ENCODE measurements around the gene C16orf78.
A peak's percentile ranks its signal among the peaks of the same experiment; 100 is the strongest.

C16orf78 gene

DNA sequence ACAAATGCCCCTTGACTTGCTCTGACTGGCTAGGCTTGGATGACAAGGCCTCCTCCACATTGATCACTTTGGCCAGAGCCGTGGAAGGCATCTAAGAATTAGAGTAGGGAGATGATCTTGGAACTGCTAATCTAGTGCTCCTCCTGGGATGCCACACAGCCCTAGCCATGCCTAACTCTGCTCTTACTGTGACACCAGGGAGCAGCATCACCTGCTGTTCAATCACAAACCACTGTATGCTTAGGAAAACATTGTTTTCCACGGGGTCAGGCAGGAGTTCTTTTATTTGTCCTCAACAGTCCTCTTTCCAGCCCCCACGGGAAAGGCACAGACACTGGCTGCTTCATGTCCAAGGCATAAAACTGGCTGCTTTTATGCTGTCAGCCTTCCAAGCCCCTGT, 46.3 kb downstream of the C16orf78 start:
- H3K36me3 Mint-ChIP-seq (ENCODE audit: low read depth), result no peaks in the 10 kb centered on the region
- H3K9me3 Mint-ChIP-seq, result no peaks in the 10 kb centered on the region
- H3K27ac Mint-ChIP-seq, result no peak overlapping the region
- no peak for DNase-seq
- no peaks in the 10 kb centered on the region for H3K4me1 Mint-ChIP-seq (ENCODE audit: low read depth)
- H3K27me3 Mint-ChIP-seq, result peaks cover 6% of the 10 kb centered on the region
- H3K4me3 Mint-ChIP-seq, result no peak overlapping the region

DNA sequence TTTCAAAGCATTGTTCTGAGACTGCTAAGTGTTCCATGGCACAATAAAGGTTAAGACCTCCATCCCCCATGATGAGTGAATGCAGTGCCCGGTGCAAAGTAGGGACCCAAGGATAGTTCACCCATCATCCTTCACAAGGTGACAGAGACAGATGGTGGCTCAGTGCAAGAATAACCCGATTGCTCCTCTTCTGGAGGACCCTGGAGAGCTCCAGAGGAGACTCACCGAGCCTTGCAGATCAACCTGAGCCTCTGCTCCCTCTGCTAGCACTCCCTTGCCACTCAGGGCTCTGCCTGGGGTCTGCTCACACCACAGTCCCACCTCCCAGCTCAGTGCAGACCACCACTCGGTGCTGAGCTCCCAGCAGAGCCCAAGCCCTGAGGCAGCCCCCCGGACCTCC, 49.3 kb downstream of the C16orf78 start:
- H3K4me3 Mint-ChIP-seq, result no peak overlapping the region
- no peaks in the 10 kb centered on the region for H3K4me1 Mint-ChIP-seq (ENCODE audit: low read depth)
- no peaks in the 10 kb centered on the region for H3K36me3 Mint-ChIP-seq (ENCODE audit: low read depth)
- no peak overlapping the region for H3K27ac Mint-ChIP-seq
- no peak for DNase-seq
- no peaks in the 10 kb centered on the region for H3K9me3 Mint-ChIP-seq
- H3K27me3 Mint-ChIP-seq, result peaks cover 6% of the 10 kb centered on the region

DNA sequence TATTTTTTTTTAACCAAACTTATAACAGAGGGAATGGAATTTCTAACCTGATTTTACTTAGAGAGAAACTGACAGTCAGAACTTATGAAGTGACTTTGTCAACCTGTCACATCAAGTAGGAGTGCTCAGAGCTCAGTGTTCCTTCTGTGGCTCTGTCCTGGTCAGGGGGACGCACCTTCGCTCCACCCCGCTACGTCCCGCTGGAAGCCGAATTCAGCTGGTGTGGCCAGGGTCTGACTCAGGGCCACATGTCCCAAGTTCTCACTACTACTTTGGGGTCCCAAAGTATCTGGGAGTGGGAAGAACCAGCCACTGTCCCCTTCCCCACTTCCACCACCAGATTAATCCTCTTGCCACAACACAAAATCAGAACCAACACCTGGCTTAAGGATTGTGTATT, 51.4 kb downstream of the C16orf78 start:
- Mint-ChIP-seq H3K9me3 (peaks cover 5% of the 10 kb centered on the region), H3K4me1 (ENCODE audit: low read depth) (no peaks in the 10 kb centered on the region), H3K4me3 (no peak overlapping the region), H3K27ac (no peak overlapping the region), H3K36me3 (ENCODE audit: low read depth) (no peaks in the 10 kb centered on the region), H3K27me3 (peaks cover 6% of the 10 kb centered on the region)
- DNase-seq, result no peak

DNA sequence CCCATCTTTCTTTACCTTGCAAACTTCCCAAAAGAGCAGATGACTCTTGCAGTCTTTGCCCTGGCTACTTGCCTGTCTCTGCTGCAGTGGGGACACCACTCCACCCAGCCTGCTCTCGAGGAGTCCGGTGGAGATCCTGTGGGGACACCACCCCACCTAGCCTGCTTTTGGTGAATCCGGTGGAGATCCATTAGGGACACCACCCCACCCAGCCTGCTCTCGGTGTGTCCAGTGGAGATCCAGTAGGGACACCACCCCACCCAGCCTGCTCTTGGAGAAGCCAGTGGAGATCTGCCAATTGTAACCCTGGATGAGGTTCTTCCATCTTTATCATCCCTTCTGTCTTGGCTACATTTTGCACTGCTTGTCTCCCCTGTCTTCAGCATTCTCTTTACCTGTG, 54.2 kb downstream of the C16orf78 start:
- Mint-ChIP-seq H3K27me3 (peaks cover 6% of the 10 kb centered on the region), H3K27ac (no peak overlapping the region), H3K36me3 (ENCODE audit: low read depth) (no peaks in the 10 kb centered on the region), H3K4me1 (ENCODE audit: low read depth) (no peaks in the 10 kb centered on the region), H3K4me3 (no peak overlapping the region), H3K9me3 (peaks cover 5% of the 10 kb centered on the region)
- no peak for DNase-seq

DNA sequence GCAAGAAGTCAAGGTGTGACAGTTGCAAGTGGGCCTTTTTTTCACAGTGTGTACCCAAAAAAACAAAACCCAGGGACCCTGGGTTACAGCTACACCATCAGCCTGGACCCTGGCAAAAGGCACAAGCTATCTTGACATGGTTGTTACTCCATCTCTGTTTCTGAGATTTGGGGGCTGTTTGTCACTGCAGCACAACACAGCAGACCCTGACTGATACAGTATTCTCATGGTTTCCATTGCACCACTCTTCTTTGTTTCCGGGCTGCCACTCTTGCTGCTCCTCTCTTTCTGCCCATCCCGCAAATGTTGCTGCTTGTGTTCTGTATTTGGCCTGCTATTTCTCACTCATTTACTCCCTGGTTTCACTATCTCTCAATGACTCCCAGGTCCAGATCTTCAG, 55.2 kb downstream of the C16orf78 start:
- Mint-ChIP-seq H3K9me3 (peaks cover 5% of the 10 kb centered on the region), H3K4me1 (ENCODE audit: low read depth) (no peaks in the 10 kb centered on the region), H3K27me3 (peaks cover 3% of the 10 kb centered on the region), H3K4me3 (no peak overlapping the region), H3K27ac (no peak overlapping the region), H3K36me3 (ENCODE audit: low read depth) (no peaks in the 10 kb centered on the region)
- DNase-seq, result no peak

DNA sequence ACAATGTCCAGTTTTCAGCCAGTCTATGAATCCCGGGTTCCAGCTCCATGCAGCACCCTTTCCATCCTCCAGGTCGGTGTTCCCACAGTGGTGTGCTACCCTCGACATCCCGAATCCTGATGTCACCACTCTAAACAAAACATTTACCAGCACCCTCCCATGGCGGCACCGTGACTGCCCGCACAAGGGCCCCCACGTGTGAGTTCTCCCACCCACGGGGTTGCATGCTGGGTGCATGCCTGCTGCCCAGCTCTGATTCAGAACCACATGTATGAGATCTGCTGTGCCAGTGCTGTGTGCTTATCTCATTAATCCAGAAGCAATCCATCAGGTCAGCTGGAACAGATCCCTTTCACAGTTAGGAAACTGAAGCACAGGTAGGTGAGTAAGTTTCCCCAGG, 57.4 kb downstream of the C16orf78 start:
- H3K9me3 Mint-ChIP-seq, result peaks cover 5% of the 10 kb centered on the region
- no peak overlapping the region for H3K4me3 Mint-ChIP-seq
- H3K4me1 Mint-ChIP-seq (ENCODE audit: low read depth), result no peaks in the 10 kb centered on the region
- DNase-seq, result no peak
- no peaks in the 10 kb centered on the region for H3K36me3 Mint-ChIP-seq (ENCODE audit: low read depth)
- H3K27ac Mint-ChIP-seq, result no peak overlapping the region
- no peaks in the 10 kb centered on the region for H3K27me3 Mint-ChIP-seq

DNA sequence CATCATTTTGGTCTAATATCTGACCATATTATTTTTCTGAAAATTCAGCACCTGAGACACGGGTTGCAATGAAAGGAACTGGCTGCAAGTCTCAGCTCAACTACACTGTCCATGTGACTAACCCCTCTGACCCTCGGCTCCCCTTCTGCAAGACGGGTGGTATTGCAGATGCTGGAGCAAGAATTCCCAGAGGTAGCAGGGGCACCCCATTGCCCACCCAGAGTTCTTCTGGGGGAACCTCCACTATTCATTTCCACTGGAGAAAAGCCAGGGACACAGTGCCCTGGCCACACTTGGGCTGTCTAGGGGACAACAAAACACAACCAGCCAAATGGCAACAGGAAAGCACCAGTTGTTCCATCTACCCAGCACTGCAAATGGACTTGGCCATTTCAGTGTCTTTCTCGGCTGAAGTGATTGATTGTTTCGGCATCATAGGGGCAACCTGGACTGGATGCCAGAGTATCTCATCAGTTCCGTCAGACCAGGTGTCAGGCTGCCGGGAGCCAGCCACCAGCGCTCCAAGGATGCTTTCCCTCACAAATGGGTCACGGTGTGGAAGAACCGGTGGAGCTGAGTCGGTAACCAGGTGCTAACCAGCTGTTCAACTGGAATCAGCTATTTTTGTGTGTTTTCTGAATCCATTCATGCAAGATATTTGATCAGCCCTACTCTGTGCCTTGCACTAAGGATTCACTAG, 58.1 kb downstream of the C16orf78 start:
- H3K4me1 Mint-ChIP-seq (ENCODE audit: low read depth), result no peaks in the 10 kb centered on the region

DNA sequence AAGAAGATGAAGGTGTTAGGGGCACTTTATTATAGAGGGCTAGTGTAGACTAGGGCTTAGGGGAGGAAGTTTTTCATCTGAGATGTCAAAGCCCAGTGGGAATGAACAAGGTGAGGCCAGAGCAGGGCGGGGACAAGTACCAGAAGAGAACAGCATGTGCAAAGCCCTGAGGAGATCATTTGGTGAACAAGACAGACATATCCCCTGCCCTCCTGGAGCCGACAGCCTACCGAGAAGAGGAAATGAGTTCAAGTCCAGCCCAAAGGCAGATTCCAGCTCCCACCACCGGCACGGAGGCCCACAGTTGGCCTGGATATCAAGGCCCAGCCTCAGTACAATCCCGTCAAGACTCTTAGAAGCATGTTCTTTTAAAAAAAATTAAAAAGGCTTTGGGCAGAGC, 61.1 kb downstream of the C16orf78 start:
- Mint-ChIP-seq H3K27me3 (no peaks in the 10 kb centered on the region), H3K36me3 (ENCODE audit: low read depth) (no peaks in the 10 kb centered on the region), H3K27ac (no peak overlapping the region), H3K4me3 (no peak overlapping the region), H3K9me3 (no peaks in the 10 kb centered on the region), H3K4me1 (ENCODE audit: low read depth) (no peaks in the 10 kb centered on the region)
- no peak for DNase-seq

More for the DNA sequence above, 58.1 kb downstream of the C16orf78 start:
- no peaks in the 10 kb centered on the region for H3K27me3 Mint-ChIP-seq
- DNase-seq, result no peak
- H3K9me3 Mint-ChIP-seq, result peaks cover 5% of the 10 kb centered on the region
- H3K27ac Mint-ChIP-seq, result no peak overlapping the region
- H3K4me3 Mint-ChIP-seq, result no peak overlapping the region
- H3K36me3 Mint-ChIP-seq (ENCODE audit: low read depth), result no peaks in the 10 kb centered on the region

DNA sequence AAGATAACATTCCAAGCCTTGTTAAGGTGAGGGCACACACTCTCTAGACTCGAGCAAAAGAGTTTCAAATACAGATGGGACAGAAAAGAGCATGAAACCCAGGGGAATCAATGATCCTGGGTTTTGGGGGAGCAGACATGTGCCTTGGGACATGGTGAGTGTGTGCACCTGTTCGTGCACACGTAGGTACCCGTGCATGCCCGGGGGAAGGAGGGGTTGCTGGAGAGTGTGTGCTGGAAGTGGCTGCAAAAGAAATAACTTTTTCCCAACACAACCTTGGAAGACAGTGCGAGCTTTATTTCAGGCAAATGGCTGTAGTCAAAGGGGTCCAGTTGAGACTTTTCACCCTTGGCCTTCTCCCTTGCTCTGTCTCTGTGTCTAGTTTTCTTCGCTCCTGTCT, 62.6 kb downstream of the C16orf78 start:
- H3K9me3 Mint-ChIP-seq, result no peaks in the 10 kb centered on the region
- H3K27me3 Mint-ChIP-seq, result no peaks in the 10 kb centered on the region
- H3K27ac Mint-ChIP-seq, result no peak overlapping the region
- DNase-seq, result no peak
- H3K36me3 Mint-ChIP-seq (ENCODE audit: low read depth), result no peaks in the 10 kb centered on the region
- H3K4me1 Mint-ChIP-seq (ENCODE audit: low read depth), result peaks cover 9% of the 10 kb centered on the region
- H3K4me3 Mint-ChIP-seq, result no peak overlapping the region

DNA sequence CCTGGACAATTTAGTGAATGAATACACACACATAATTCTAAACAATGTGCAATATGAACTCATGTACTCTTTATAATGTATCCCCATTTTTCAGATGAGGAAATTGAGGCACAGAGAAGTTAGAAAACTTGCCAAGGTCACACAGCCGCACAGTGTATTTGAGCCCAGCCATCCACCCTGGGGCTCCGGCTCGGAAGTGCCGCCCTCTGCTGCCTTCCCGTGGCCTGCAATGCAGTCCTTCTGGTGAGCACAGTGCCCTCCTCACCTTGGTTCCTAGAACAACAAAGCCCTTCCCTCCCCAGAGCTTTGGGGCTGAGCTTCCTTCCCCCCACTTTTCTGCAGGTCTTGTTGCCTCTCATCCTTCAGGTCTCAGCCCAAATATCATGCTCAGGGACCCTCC, 63.7 kb downstream of the C16orf78 start:
- no peak for DNase-seq

DNA sequence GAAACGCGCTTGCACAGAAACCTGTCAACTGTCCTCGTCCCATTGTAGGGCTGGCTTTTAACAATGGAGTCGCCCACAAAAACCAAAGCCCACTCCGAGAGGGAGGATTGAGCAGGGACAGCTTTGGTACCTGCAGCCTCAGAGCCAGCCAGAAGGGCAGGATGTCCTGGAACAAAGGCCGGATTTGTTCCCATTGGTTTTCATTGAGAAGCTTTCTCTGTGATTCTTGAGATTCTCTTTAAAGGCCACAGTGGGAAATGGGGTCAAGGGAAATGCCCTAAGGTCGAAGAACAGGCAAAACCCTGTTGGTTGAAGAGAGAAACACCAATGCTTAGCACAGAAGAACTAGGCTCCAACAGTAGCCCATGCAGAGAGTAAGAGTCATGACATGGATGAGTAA, 65.4 kb downstream of the C16orf78 start:
- Mint-ChIP-seq H3K4me1 (ENCODE audit: low read depth) (peaks cover 25% of the 10 kb centered on the region), H3K9me3 (no peaks in the 10 kb centered on the region), H3K27me3 (no peaks in the 10 kb centered on the region), H3K36me3 (ENCODE audit: low read depth) (no peaks in the 10 kb centered on the region), H3K27ac (no peak overlapping the region), H3K4me3 (no peak overlapping the region)
- DNase-seq, result no peak

More for the DNA sequence above, 63.7 kb downstream of the C16orf78 start:
- H3K4me1 Mint-ChIP-seq (ENCODE audit: low read depth), result peaks cover 19% of the 10 kb centered on the region
- no peak overlapping the region for H3K4me3 Mint-ChIP-seq
- H3K36me3 Mint-ChIP-seq (ENCODE audit: low read depth), result no peaks in the 10 kb centered on the region
- no peaks in the 10 kb centered on the region for H3K27me3 Mint-ChIP-seq
- no peak overlapping the region for H3K27ac Mint-ChIP-seq
- no peaks in the 10 kb centered on the region for H3K9me3 Mint-ChIP-seq

DNA sequence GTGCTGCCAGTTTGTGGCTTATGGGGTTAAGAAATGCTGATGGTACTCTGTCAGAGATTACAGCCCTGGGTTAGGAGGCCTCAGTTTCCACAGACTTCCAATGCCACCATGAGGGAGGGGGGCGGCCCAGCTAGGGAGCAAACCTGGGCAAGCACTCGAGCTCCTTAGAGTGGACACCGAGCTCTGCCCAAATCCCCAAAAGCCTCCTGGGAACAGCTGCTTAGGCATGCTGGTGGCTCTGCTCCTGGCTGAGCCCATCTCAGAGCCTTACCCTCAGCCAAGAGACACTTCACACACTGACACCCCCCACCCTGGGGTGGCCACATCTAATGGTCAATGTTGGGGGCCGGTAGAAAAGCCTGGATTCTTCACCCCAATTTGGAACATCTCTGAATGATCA, 66.1 kb downstream of the C16orf78 start:
- no peaks in the 10 kb centered on the region for H3K27me3 Mint-ChIP-seq
- no peaks in the 10 kb centered on the region for H3K9me3 Mint-ChIP-seq
- H3K27ac Mint-ChIP-seq, result no peak overlapping the region
- DNase-seq, result peak; percentile 6
- peaks cover 25% of the 10 kb centered on the region for H3K4me1 Mint-ChIP-seq (ENCODE audit: low read depth)
- H3K36me3 Mint-ChIP-seq (ENCODE audit: low read depth), result no peaks in the 10 kb centered on the region
- H3K4me3 Mint-ChIP-seq, result no peak overlapping the region

DNA sequence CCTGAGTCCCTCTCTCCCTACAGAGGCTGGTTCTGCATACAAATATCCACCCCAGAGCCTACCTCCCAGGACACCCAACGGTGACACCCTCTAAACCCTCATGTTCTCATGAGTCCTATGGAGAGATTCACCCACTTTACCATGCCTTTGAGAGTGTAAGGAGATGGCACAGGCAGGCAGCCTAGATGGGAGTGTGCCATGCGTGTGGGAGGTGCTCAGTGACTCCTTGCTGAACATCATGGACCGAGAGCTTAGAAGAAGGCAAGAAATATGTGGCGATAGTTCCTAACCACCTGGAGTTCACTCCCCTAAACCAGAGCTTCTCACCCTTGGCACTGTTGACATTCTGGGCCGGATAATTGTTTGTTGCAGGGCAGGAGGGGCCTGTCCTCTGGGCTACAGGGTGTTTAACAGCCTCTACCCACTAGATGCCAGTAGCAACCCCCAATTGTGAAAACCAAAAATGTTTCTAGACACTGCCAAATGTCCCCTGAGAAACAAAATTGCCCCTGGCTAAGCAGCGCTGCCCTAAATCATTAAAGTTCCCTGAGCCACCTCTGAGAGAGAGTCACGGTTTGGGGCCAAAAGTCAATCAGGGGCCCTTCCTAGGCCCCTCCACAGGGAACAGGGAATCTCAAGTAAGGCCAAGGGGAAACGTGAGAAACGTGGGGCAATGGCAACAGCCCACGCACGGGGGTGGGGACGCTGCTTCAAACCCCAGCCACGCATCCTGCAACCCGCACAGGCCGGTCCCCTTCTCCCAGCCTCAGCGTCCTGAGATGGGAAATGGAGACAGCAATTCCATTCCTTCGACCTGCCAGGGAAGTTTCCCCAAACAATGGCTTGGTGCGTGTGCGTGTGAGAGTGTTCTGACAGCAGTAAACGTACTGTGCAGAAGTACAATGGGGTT, 66.8 kb downstream of the C16orf78 start:
- no peaks in the 10 kb centered on the region for H3K9me3 Mint-ChIP-seq

DNA sequence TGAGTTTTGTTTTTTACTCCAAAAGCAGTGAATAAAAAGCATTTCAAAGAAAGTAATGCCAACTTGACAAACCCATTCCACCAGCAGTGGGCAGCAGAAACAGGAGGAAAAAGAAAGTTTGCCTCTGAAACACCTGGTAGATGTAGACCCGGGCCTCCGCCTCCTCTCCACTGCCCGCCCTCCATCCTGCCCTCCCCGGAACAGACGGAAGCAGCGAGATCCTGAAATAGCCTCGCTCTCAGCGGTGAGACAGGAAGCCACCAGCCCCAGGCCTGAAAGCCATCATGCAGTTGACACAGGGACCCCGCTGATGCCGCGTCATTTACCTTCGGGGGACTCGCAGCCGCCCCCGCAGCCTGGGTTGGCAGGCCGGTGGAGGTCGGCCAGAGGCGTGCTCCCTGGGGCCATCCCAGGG, 67.8 kb downstream of the C16orf78 start:
- H3K27me3 Mint-ChIP-seq, result no peaks in the 10 kb centered on the region
- DNase-seq, result peak; percentile 67
- H3K27ac Mint-ChIP-seq, result peak overlapping the region; percentile 74
- H3K4me1 Mint-ChIP-seq (ENCODE audit: low read depth), result peaks cover 25% of the 10 kb centered on the region
- no peaks in the 10 kb centered on the region for H3K9me3 Mint-ChIP-seq
- no peaks in the 10 kb centered on the region for H3K36me3 Mint-ChIP-seq (ENCODE audit: low read depth)
- peak overlapping the region; percentile 41 for H3K4me3 Mint-ChIP-seq

More for the DNA sequence above, 66.8 kb downstream of the C16orf78 start:
- Mint-ChIP-seq H3K4me3 (no peak overlapping the region), H3K36me3 (ENCODE audit: low read depth) (no peaks in the 10 kb centered on the region), H3K27me3 (no peaks in the 10 kb centered on the region), H3K27ac (peak overlapping the region; percentile 74), H3K4me1 (ENCODE audit: low read depth) (peaks cover 25% of the 10 kb centered on the region)
- DNase-seq, result peak; percentile 25

DNA sequence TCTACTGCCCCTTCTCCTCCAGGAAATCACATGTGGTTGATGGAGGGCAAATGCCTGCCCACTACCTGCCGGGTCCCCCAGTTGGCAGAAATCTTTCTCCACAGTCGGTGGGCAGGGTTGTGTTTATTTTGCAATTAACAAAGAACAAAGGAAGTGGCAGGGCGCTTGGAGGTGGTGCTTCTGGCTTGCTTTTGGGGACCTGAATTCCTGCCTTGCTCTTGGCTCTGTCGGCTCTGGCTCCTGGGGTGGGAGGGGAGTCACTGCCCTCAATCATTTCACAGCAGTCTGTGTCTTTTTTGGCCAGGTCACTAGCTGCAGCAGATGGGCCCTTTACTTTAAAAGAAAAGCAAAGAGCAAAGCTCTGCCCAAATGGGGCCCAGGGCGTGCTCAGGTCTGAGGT, 69.2 kb downstream of the C16orf78 start:
- Mint-ChIP-seq H3K27ac (peak overlapping the region; percentile 23), H3K27me3 (no peaks in the 10 kb centered on the region), H3K4me1 (ENCODE audit: low read depth) (peaks cover 25% of the 10 kb centered on the region), H3K9me3 (no peaks in the 10 kb centered on the region), H3K36me3 (ENCODE audit: low read depth) (no peaks in the 10 kb centered on the region), H3K4me3 (no peak overlapping the region)
- peak; percentile 24 for DNase-seq
